Raji (cell line): ENCODE measurements around the gene XRCC3.

Experiments
- POLR2A ChIP-seq: IDR thresholded peaks from 2 replicates; pipeline ENCODE4 v1.6.1; 2011; ENCODE audit warnings: low read depth, low read length, control low read depth; ENCODE audit not compliant: insufficient read depth

XRCC3 gene

DNA sequence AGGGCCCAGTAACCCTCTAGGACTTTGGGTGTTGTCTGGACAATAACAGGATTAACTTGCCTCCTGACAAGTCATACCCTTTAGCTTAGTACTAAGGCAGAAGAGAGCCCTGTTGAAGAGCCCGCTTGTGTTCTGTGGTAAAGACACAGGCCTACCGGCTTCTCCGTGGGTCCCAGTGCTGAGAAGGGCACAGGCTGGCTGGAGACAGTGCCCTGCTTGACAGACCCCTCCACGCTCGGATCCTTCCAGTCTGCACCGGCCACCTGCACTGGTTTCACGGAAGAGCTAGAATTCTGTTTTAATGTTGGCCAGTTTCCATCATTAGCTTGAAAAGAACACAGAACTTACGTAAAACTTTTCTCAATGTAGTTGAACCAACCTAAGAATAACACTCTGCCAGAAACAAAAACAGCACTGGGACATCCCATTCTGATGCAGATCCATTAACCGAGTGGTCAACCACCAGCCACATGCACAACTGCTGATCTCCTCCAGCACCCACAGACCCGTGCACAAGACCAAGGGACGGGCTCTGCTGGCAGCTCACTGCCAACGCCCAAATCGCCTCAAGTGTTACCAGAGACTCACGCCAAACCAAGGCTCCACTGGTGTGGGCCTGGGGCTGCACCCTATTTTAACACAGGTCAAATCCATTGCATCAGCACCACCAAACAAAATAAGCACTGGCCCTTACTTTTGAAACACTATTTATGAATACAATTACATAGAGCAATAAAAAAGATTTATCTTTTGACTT is 27.4 kb upstream of the XRCC3 start:
- no peak for TF ChIP-seq POLR2A

DNA sequence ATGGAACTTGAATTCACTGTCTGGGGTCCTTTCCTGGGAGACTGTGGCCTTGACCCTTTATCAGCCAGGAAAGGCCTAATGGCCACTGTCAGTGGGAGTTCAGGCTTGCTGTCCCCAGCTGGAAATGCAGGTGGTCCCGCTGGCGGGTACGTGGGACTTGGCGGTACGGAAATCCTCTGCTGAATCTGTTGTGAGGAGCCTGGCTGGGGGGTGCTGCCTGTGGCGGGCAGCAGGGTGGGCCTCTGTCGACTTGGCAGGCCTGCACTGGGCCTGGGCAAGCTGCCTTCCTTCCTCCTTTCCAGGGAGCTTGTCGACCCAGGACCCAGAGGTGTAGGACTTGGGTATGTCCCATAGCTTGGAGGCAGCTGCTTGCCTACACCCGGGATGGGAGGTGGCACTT is 26.6 kb upstream of the XRCC3 start:
- no peak for TF ChIP-seq POLR2A

DNA sequence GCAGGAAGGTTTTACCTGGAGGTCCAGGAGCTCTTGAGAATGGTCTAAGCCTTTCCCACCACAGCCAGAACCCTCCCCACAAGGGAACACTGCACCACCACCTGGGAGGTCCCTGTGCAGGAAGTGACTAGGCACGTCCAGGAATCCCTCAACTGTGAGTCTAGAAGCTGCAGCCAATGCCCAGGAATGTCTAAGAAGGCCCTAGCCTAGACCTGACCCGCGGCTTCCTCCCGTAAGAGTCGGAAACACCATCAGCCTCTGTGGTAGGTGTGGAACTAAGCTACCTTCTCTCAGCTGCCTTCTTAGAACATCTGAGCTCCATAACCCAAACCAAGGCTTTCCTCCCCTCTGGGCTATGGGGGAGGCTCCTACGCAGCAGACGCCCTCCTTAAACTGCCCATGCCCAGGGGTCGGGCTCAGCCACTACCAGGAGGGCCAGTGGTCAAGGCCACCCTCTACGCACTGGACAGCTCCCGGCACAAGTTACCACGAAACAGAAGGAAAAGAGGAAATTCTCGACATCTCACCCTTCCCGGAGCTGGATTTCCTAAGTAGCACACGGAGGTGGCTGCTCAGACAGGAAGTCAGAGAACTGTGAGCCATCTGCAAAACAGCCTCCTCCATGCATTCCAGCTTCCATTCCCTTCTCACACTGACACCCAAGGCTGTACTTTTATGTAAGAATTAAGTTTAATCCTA is 25.9 kb upstream of the XRCC3 start:
- no peak for TF ChIP-seq POLR2A

DNA sequence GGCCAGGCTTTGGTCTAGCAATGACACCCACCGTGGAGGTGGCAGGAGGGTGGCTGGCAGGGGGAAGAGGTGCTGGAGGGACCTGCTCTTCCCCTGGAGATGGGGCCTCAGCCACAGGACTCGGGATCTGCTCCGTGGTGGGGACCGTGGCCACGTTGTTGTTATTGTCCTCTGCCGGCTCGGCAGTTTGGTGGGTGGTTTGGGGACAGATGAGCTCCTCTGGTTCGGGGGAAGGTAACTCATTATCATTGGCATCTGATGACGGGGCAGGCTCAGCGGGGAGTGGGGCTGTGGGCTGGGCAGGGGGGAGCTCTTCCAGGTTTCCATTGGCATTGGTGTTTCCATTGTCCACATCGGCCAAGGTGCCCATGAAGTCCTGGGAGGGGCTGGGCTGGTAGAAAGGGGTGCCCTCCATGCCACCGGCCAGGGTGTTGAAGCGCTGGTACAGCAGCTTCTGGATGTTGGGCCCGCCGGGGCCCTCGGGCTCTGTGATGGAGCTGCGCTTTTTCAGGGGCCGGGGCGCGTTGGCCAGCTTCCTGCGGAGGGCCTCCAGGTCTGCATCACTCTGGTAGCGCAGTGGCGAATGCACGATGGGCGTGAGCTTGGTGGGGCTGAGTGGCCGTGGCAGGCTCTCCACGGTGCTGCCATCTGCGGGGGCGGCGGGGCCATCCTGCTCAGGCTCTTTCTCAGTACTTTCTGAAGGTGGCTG is 24.7 kb upstream of the XRCC3 start:
- TF ChIP-seq POLR2A, result no peak

DNA sequence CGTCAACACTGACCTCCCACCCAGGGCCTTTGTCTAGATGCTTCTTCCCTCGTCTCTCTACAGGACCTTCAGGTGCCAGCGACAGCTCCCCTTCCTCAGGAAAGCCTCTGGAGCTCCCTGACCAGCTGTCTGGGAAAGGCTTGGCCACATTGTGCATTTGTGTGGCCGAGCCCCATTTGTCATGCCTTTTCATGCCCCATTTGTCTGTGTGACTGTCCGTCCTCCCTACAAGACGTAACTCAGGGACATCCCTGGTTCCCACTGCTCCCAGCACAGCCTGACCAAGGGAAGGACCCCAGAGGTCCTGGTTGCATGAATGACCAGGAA is 24.2 kb upstream of the XRCC3 start:
- TF ChIP-seq POLR2A, result no peak

DNA sequence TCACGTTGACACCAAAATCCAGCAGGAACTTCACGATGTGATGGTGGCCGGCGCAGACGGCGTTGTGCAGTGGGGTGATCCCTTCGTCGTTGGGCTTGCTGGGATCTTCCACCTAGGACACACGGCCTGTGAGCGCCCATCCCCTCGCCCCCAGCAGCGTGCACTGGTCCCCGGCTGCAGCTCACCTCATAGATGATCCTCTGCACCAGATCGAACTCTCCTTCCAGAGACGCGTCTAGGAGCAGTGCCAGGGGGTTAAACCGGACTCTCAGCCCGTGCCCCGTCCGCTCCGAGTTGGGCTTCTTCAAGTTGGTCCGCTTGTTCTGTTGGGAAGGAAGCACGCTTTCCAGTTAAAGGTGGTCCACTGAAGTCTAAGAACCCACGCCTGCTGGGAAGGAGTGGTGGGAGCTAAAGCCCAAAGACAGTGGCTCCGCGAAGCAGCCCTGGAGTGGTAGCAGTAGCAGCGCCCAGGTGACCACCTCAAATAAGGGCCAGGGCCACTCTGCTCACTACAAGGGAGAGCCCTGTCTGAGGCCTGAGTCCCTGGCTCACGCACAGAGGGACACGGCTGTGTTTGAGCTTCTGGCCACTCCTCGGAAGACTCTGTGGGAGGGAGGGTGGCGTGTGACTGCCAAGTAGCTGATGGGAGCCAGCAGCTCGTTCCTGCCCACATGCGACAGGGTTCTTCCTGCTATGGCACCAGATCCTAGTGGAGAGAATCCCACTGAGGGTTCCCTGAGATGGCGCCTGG is 23.6 kb upstream of the XRCC3 start:
- TF ChIP-seq POLR2A, result no peak

DNA sequence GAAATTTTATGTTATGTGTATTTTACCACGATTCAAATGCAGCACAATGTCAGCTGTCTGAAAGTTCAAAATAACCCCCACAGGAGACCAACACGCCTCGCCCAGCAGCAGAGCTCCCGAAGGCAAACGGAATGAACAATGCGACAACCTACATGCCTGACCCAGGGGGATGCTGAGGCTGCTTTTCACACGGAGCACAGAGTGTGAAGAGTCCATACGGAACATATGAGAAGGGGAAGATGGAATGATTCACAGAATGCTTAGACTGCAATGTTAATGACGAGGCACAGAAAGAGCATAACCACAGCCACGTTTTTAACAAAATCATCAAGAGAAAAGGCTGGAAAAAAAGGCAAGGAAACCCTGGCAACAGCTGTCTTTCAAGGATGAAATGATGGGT is 22.9 kb upstream of the XRCC3 start:
- no peak for TF ChIP-seq POLR2A

DNA sequence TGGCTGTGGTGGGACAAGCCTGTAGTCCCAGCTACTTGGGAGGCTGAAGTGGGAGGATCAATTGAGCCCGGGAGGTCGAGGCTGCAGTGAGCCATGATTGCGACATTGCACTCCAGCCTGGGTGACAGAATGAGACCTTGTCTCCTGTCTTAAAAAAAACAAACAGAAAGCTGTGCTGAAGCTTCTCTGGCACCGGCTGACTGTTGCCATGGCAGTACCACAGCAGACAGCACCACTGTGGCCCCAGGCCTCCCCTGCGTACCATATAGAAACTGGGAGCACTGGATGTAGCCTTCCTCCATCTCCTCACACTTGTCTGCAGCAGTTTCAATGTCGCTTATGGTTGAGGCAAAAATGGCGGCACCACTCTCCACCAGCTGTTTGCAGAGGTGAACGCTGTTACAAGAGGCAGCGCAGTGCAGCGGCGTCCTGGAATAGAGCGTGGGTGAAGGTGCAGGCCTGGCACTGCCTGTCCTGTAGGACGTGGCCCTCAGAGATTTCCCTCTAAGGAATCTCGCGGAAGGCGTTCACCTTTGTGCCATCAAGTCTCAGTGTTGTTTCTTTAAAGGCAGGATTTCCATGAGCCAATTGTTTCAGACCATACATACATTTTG is 22.3 kb upstream of the XRCC3 start:
- no peak for TF ChIP-seq POLR2A

DNA sequence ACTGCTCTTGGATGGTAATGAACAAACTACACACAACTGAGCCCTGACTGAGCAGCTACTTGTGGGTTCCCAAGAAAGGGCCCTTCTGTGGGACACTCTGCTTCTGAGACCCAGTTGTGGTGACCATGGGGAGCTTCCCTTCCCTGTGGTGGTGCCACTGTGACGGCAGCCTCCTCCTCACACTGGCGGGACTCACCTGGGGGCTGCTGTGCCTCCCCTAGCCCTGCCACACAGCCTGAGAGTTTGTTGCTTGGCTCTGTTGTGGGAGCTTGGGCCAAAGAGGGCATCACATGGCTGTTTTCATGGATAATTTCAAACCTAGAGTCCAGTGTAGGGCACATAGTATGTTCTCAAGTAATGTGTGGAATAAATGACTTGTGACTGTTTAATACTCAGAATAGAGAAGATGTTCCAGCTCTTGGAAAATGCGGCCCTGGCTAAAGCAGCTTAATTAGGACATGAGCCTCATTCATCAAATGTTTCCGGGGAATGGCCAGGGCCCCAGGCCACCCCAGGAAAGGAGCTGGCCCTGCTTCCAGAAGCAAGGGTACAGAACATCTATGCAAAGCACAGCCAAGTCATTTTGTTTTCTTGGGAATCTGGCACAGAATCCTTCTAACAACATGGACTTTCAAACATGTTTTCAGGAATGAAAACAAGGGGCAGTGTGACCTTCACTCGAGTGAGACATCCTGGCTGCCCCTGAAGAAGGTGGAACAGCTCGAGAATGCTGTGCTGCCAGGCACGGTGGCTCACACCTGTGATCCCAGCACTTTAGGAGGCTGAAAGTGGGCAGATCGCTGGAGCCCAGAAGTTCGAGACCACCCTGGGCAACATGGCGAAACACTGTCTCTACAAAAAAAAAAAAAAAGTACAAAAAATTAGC is 21.5 kb upstream of the XRCC3 start:
- TF ChIP-seq POLR2A, result no peak

DNA sequence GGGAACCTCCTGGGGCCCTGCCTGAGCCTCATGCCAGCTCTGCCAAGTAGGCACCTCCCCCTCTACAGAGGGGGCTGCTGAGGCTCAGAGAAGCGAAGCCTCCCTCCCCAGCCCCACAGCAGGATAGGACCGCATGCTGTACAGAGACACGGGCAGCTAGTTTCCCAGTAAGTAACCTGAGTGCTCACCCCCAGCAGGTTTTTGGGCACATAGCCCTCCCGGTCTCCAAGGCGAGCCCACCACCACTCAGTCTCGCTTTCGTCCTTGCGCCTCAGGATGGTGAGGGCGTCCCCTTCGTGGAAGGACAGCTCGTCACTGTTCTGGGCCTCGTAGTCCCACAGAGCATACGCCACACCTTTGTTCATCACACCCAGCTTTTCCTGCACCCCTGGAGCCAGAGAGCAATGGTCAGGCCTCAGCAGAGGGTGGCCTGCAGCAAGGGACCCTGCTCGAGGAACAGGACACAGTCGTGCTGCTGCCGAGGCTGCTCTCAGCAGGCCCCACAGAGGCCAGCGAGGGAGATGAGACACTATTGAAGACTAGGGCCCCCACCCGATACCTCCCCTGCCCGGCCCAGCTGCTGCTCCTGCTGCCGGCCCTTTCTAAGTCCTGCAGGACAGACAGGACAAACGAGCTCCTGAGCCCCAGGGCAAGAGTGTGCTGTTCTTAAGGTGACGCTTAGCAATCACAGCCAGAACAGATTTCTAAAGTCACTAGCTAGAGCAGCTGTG is 20.7 kb upstream of the XRCC3 start:
- TF ChIP-seq POLR2A, result no peak

DNA sequence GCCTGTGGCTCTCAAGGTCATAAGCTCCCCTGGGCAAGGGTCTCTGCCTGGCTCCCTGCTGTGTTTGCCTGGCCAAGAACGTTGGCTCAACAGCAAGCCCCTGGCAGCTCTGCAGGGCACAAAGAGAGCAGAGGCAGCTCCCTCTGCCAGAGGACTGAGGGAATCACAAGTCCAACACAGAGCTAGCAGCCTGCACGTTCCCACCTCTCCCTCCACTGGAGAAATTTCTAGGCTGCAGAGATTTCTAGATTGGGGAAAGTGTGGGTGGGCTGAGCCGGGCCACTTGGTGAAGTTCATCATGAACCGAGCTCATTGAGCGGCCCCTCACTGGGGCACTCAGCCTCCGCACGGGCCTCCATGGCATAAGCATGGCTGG is 20.2 kb upstream of the XRCC3 start:
- TF ChIP-seq POLR2A, result no peak

DNA sequence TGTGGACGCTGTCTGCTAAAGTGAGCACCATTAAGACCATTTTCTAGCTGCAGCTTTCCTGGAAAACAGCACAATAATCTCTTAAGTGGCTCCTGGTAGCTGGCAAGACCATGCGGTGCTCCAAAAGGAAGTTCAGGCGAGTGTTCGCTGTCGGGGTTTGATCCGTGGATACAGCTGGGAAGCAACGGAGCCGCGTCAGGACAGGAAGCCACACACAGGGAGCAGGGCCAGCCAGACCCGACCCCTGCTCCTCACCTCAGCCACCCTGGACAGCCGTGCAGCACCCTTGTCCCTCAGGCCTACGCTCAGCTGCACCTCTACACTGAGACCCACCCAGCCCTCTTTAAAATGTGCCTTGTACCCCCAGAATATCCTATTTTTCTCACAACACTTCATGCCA is 19.8 kb upstream of the XRCC3 start:
- no peak for TF ChIP-seq POLR2A

DNA sequence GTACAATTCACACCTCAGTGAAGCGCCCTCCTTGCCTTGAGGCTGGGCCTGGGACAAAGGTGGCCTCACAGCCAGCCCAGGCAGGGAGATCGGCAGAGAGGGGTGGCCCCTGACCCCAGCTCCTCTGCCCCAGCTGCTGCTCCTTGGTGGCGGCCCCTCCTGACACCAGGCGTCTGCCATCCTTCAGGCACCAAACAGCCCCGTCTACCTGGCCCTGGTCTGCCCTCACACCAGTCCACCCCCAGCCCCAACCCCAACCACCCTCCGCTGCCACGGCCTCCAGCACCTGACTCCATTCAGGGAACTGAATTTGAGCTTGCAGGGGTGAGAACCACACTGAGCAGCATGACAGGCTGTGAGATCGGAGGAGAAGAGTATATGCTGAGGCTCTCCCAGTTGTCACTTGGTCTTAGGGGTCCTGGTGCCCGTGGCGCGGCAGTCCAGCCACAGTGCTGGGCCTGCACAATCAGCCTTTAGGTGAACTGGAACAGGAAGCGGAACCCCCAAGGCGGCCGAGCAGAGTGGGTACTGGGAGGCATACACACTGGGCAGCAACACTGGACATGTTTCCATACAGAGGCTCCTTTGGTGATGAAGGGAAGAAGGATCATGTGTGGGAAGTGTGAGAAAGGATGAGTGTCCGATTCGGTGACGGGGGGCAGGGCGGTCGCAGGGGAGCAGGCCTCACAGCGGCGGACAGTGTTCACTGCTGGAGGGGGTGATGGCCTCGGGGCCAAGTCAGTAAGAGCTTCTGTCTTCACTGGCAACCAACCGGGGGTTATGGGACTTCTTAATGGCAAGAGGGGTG is 19.0 kb upstream of the XRCC3 start:
- TF ChIP-seq POLR2A, result no peak
